ENCODE data around the gene IRAK2.

IRAK2 gene

DNA sequence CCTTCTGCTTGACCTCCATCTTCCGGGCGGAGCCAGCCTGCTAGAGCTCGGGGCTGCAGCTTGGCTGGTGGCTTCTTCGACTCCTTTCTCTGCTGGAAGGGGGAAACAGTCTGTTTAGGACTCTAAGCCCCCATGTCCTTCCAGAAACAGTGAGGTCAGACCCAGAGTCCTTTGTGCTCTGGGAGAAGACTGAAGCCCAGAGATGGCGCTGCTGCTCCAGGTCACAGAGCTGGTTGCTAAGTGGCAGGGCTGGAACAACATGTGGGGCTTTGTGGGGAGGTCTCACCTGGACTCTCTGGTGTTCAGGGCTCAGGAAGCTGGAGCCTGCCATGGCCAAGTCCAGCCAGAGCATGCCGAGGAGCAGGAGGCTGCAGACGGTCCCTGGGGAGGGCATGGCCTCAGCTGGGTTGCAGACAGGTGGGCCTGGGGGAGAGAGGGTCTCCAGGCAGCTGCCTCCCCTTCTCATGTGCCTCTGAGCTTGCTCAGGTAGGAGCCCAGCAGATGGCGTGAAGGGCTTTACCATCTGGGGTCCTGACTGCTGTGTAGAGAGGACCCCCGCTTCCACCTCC, 125.2 kb downstream of the IRAK2 start:
- no peak for DNase-seq (ENCODE audit: low spot score in 2 of 2)
- Mint-ChIP-seq H3K36me3 (ENCODE audit: insufficient read depth) (peaks cover 14% of the 10 kb centered on the region), H3K27ac (ENCODE audit: low read depth) (peak overlapping the region; percentile 29)

DNA sequence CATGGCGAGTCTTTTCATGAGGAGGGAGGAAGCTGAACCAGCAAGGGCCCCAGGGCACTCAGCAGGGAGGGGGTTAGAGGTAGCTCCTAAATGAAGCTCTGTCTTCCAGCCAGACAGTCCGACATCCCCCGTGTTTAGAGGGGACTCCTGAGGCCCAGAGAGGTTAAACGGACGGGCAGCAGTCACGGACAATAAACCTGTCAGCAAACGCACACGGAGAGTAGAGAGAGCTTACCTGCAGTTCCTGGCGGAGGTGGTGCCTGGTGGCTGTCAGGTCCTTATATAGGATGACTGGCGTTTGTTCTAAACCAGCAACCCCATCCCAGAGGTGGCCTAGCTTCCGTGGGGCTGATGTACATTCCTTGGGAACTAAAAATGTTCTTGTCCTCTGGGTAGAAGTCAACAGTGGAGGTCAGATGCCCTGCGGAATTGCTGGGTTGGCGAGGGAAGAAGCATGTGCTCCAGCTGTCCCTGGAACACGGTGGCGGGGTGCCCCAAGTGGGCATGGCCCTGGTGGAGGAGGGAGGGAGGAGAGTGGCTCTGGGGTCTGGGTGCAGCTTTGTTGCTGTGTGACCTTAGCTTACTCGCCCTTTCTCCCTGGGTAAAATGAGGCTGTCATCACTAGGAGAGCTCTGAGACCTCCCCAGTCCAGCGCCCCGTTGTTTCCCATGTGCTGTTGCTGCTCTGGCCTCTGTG, 125.9 kb downstream of the IRAK2 start:
- Mint-ChIP-seq H3K36me3 (ENCODE audit: insufficient read depth) (peaks cover 20% of the 10 kb centered on the region), H3K27ac (ENCODE audit: low read depth) (no peak overlapping the region)

More for the DNA sequence above, 125.2 kb downstream of the IRAK2 start:
- Mint-ChIP-seq H3K27me3 (no peaks in the 10 kb centered on the region), H3K4me3 (no peak overlapping the region), H3K4me1 (peaks cover 21% of the 10 kb centered on the region), H3K9me3 (no peaks in the 10 kb centered on the region)
- ATAC-seq (replicated peaks; ENCODE audit: extremely low read depth, poor library complexity, severe bottlenecking) = no peak

DNA sequence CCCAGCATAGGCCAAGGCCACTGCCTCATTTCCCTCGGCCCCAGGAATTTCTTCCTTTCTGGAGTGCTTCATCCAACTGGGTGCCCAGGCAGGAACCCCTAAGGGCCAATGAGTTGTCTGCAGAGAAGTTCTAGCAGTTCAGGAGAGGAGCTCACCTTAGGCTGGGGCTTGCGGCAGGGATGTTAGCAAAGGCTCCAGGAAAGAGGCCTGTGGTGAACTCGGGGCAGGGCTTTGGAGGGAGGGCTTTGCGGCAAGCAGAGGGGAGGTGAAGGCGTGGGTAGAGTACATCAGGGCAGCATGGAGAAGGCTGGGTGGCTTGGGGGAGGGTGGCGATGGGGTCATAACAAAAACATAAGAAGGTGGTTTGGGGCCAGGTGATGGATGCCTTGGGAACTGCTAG, 126.9 kb downstream of the IRAK2 start:
- Mint-ChIP-seq H3K4me3 (no peak overlapping the region), H3K27me3 (no peaks in the 10 kb centered on the region), H3K9me3 (no peaks in the 10 kb centered on the region), H3K4me1 (peaks cover 14% of the 10 kb centered on the region), H3K27ac (ENCODE audit: low read depth) (no peak overlapping the region), H3K36me3 (ENCODE audit: insufficient read depth) (peaks cover 25% of the 10 kb centered on the region)
- ATAC-seq (replicated peaks; ENCODE audit: extremely low read depth, poor library complexity, severe bottlenecking) (no peak), DNase-seq (ENCODE audit: low spot score in 2 of 2) (no peak)

More for the DNA sequence above, 125.9 kb downstream of the IRAK2 start:
- Mint-ChIP-seq H3K9me3 (no peaks in the 10 kb centered on the region), H3K4me3 (no peak overlapping the region), H3K4me1 (peaks cover 14% of the 10 kb centered on the region), H3K27me3 (no peaks in the 10 kb centered on the region)
- no peak for DNase-seq (ENCODE audit: low spot score in 2 of 2)
- no peak for ATAC-seq (replicated peaks; ENCODE audit: extremely low read depth, poor library complexity, severe bottlenecking)

DNA sequence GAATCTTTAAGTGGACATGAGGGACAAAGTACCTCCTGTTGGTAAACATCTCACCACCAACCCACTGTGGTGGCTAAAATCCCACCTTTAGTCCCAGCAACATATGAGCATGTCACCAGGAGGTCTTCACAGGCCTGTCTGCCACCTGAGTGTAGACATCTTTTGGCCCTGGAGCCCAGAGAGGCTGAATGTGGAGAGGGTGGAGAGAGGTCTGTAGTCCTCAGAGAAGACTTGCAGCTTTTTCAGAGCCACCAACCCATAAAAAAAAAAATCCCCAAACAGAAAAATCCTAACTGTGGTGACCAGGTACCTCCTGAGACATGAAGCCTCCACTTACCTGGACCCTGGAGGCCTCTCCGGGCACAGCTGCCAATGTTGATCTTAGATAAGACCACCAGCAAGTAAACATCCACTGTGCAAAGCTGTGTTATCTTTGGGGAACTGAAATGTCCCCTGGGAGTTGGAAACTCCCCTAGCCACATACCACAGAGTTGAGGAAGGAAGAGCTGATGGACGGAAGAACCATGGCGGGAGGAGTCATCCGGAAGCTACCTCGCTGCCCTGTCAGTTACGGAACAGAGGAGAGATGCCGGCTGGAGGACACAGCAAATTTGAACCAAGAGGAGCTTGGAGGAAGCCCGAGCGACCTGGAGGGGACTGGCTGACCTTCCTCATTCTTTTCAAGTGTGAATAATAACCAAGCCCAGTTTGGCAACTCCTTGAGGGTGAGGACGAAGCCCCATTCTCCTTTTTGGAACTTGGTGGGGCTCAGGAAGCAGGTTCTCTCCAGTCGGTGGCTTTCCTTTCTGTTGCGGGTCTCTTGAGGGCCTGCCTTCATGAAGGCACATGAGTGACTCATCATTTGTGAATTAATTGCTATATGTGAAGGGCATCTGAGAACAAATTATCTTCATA, 128.0 kb downstream of the IRAK2 start, which contains the start of gene GHRL:
GHRL (minus strand) TSS at position 443 of the 915 bp plus-strand sequence. CDS start 2,767 bp downstream, outside the sequence.
- no peak within 1 kb of the TSS for H3K27ac Mint-ChIP-seq (ENCODE audit: low read depth)
- H3K4me3 Mint-ChIP-seq = no peak within 1 kb of the TSS
- no peaks in the 10 kb centered on the region for H3K27me3 Mint-ChIP-seq
- no peak for DNase-seq (ENCODE audit: low spot score in 2 of 2)
- peaks cover 28% of the 10 kb centered on the region for H3K36me3 Mint-ChIP-seq (ENCODE audit: insufficient read depth)
- peaks cover 6% of the 10 kb centered on the region for H3K4me1 Mint-ChIP-seq
- peak; percentile 36 for ATAC-seq (replicated peaks; ENCODE audit: extremely low read depth, poor library complexity, severe bottlenecking)
- H3K9me3 Mint-ChIP-seq = no peaks in the 10 kb centered on the region

All from central memory CD8-positive, alpha-beta T cell (primary cell).